HFF-Myc (cell line): ENCODE results near the gene SAMD4B.
"Not testable (repeated sequence)": the region's sequence is repeated elsewhere in the genome, so short reads cannot be mapped to it uniquely, and the experiment has no call there.

Experiments
- DNase-seq: peaks from one replicate; pipeline ENCODE4 v3.0.0-alpha.2; 2011; ENCODE audit warnings: low read depth; ENCODE audit errors: extremely low read depth
- H3K4me3 ChIP-seq: replicated peaks from 2 replicates; pipeline ENCODE4 v1.5.1; 2011; ENCODE audit warnings: low read depth, mild to moderate bottlenecking, control low read depth, low read length
- TF ChIP-seq, protein P1 (sequence below): IDR thresholded peaks from 2 replicates; pipeline ENCODE4 v1.5.1; 2012; ENCODE audit warnings: mild to moderate bottlenecking, low read depth, low read length, control low read depth; ENCODE audit errors: missing control alignments

Gene SAMD4B

DNA sequence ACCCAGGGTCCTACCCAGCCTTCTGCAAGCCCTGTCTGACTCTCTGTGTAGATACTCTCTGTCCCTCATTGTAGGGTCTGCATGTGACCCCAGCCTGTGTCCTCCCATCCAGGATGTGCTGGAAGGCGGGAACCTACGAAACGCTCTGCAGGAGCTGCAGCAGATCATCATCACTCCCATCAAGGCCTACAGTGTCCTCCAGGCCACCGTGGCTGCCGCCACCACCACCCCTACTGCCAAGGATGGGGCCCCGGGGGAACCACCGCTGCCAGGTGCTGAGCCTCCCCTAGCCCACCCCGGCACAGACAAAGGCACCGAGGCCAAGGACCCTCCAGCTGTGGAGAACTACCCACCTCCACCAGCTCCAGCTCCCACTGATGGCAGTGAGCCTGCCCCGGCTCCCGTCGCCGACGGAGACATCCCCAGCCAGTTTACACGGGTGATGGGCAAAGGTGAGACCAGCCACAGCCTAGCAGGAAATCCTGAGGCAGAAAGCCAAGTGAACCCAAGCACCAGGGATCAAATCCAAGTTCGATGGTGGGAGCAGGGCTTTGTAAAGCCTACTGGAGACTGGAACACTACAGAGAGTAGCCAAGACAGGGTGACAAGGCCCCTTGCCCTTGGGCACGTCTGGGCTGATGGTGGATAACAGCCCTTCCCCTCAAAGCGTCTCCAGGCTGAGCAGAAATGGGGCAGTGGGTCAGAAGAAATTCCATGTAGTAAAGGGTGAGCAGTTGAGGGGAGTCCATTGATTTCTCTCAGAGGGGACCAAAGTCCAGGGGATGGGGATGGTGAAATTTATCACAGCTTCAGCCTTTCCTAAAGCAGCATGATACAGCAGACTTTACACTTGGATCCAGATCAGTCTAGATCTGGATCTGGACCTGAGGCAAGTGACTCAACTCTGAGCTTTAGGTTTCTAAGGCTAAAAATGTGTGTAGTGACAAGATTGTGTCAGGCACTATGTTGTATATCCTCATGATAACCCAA is 35.4 kb downstream of the SAMD4B start:
- no peak overlapping the region for H3K4me3 ChIP-seq
- TF ChIP-seq, protein P1, sequence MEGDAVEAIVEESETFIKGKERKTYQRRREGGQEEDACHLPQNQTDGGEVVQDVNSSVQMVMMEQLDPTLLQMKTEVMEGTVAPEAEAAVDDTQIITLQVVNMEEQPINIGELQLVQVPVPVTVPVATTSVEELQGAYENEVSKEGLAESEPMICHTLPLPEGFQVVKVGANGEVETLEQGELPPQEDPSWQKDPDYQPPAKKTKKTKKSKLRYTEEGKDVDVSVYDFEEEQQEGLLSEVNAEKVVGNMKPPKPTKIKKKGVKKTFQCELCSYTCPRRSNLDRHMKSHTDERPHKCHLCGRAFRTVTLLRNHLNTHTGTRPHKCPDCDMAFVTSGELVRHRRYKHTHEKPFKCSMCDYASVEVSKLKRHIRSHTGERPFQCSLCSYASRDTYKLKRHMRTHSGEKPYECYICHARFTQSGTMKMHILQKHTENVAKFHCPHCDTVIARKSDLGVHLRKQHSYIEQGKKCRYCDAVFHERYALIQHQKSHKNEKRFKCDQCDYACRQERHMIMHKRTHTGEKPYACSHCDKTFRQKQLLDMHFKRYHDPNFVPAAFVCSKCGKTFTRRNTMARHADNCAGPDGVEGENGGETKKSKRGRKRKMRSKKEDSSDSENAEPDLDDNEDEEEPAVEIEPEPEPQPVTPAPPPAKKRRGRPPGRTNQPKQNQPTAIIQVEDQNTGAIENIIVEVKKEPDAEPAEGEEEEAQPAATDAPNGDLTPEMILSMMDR: no peak
- no peak for DNase-seq

DNA sequence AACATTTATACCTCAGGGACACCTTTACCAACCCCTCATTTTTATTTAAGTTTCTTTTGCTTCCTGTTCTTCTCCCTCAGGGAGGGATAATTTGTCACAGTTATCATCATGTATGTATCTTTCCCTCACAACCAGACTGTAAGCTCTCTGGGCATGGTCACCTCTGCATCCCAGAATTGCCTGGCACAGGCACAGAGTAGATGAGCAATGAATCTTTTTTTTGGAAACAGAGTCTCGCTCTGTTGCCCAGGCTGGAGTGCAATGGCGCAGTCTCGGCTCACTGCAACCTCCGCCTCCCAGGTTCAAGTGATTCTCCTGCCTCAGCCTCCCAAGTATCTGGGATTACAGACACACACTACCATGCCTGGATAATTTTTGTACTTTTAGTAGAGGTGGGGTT is 37.1 kb downstream of the SAMD4B start:
- DNase-seq, H3K4me3 ChIP-seq: not testable (repeated sequence)

DNA sequence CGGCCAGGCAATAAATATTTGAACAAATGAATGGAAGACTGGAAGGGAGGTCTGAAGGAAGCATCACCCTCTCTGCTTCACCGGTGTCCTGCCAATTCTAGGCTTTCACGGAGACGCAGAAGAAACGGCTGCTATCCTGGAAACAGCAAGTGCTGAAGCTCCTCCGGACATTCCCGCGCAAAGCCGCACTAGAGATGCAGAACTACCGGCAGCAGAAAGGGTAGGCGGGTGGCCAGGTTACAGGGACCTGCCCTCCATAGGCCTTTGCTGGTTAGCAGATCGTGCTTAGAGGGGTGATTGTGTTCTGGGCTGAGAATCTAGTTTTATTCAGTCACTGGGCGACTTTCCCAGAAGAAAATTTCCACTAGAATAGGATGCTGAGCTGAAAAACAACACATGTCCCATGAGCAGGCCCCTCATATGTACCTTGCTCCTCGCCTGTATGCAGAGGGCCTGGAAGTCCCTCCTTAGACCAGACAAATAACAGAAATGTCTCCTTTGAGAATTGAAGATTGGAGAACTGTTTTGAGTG is 37.7 kb downstream of the SAMD4B start:
- TF ChIP-seq, protein P1: no peak
- no peak for DNase-seq
- no peak overlapping the region for H3K4me3 ChIP-seq

DNA sequence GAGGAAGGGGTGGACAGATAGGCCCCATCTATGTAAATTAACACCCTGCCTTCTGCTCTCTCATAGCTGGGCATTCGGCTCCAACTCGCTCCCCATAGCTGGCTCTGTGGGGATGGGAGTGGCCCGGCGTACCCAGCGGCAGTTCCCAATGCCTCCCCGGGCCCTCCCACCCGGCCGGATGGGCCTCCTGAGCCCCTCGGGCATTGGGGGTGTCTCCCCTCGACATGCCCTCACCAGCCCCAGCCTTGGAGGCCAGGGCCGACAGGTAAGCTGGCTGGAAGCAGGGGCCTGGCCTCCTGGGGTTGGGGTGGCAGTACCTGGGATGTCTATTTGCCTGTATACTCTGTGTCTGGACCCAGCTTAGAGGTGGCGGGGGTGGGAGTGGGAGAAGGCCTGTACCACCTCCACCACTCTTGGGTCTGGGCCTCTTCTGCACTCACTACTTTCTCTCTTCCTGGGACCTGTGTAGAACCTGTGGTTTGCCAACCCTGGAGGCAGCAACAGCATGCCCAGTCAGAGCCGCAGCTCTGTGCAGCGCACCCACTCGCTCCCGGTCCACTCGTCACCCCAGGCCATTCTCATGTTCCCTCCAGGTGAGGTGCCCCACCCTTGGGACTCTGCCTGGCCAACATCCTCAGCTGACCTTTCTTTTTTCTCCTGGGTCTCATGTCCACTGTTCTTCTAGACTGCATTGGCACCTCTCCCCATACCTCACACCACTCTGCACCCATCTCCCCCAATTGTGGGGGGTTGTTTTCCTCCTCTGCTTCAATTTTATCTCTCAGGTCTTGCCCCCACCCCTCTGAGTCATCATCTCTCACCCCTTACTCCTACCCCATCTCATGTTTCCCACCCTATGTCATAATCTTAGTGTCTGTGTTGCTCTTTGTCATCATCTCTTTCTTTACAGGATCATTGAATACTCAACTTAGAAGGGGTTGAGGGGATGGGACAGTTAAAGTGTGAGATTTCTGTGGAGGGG is 38.6 kb downstream of the SAMD4B start:
- TF ChIP-seq, protein P1: no peak
- H3K4me3 ChIP-seq: no peak overlapping the region
- no peak for DNase-seq

DNA sequence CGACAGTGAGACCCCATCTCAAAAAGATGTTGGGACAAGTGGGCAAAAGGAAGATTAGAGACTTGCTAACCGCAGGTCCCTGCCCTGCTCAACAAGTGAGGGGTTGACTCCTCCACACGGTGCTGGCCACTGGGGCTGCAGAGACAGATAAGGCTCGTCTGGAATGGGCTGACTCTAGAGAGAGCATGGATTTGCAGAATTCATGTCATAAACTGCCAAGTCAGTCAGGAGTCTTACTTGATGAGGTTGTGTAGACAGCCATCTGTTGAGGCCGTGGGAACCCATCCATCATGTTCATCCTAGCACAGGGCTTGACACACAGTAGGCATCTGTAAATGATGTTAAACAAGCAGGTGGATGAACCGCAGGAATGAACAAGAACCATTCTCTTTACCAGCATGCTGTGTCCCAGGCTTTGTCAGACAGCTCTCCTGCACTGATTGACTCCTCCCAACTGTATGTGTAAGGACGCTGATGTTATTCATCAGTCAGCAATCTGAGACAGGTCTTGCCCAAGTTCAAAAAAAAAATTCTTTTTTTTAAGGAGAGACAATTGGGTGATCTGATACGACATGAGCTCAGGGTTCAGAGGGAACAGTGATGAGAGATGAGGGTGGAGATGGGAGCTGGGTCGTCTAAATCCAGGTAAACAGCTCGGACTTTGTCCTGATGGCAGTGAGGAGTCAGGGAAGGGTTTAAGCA is 39.8 kb downstream of the SAMD4B start:
- TF ChIP-seq, protein P1: no peak
- H3K4me3 ChIP-seq: no peak overlapping the region

DNA sequence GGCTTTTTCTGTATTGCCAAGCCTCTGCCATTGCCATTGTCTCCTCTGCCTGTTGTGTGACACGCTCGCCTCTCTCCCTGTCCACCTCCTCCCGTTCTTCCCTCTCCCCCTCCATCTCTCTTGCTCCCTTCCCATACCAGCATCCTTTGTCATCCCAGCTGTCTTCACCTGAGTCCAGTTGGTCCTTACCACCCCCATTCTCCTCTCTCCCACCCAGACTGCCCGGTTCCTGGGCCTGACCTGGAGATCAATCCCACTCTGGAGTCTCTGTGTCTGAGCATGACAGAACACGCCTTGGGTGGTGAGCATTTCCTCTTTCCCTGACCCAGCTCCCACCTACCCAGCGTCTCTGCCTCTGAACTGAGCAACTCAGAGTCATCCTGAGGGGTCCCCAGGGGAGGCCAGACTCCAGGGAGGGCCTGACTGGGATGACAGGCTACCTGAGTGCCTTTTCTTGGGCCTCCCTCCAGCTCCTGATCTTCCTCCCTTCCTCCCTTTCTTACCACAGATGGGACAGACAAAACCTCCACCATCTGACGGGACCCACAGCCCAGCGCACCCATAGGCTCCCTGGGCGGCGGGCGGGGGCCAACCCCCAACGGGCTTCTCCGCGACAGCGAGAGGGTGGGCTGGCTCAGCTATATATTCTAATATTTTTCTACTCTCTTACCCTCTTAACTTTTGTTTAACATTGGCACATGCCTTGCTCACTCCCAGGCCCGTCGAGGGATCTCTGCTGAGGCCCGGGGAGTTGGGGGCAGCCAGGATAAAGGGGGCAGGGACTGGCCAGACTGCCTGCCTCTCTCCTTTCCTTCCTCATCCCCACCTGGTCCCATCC is 41.0 kb downstream of the SAMD4B start:
- no peak for DNase-seq
- no peak overlapping the region for H3K4me3 ChIP-seq
- TF ChIP-seq, protein P1: no peak

More for the DNA sequence above, 39.8 kb downstream of the SAMD4B start:
- DNase-seq: no peak
